Vagina (tissue), 2 donors: Measurements from ENCODE around the gene IL33. TPM values are rescaled to one million over a fixed set of nuclear protein-coding genes. Genes with fewer than 3 reads are reported as not detected.
A peak's percentile ranks its signal among the peaks of the same experiment; 100 is the strongest.

ENCODE experiments used
- DNase-seq, 2 donors: peaks; one replicate each; pipeline ENCODE4 v3.0.0-alpha.2; 2017; ENCODE audit errors: extremely low spot score in 2 of 2
- H3K27ac ChIP-seq: fragments of 200-600 bp; sonication (generic); one replicate; pipeline ENCODE4 v1.5.1; 2019
- H3K27me3 ChIP-seq: fragments of 200-600 bp; sonication (generic); one replicate; pipeline ENCODE4 v1.5.1; 2019
- H3K36me3 ChIP-seq, 2 donors: fragments of 200-600 bp; sonication (generic); one replicate each; pipeline ENCODE4 v1.5.1; 2017 to 2019
- H3K4me1 ChIP-seq: fragments of 200-600 bp; sonication (generic); one replicate; pipeline ENCODE4 v1.5.1; 2019
- H3K4me3 ChIP-seq, 2 donors: fragments of 200-600 bp; sonication (generic); 1 replicate in 1 of 2; 2 replicates in 1 of 2; pipeline ENCODE4 v1.5.1; 2016 to 2019
- H3K9me3 ChIP-seq: fragments of 200-600 bp; sonication (generic); one replicate; pipeline ENCODE4 v1.5.1; 2019
- POLR2A ChIP-seq, 2 donors: fragments of 450-650 bp; IDR thresholded peaks; one replicate each; pipeline ENCODE4 v1.6.1; 2017; ENCODE audit warnings: antibody characterized with exemption in 2 of 2, mild to moderate bottlenecking in 2 of 2, moderate library complexity in 2 of 2
- POLR2AphosphoS5 ChIP-seq, 2 donors: sonication (generic); formaldehyde crosslinking; IDR thresholded peaks; one replicate each; pipeline ENCODE4 v1.9.0; 2017; ENCODE audit warnings: antibody characterized with exemption in 2 of 2, mild to moderate bottlenecking in 2 of 2, low read depth in 1 of 2; ENCODE audit not compliant: insufficient read depth in 1 of 2
- intact Hi-C: fragments of 100-400 bp; cut with DNase I; formaldehyde crosslinking; loops from one replicate; pipeline ENCODE4 v1.15.1; 2023
- total RNA-seq: library from RNA; depleted of rRNA; stranded (reverse); fragments of >200 nt; gene quantifications from one replicate; pipeline ENCODE4 v1.2.3, GENCODE V29; 2016
- TF ChIP-seq, protein P1 (sequence below), 3 experiments: fragments of 450-650 bp in 2 of 3; fragments of 200-600 bp in 1 of 3; sonication (generic) in 1 of 3; IDR thresholded peaks; one replicate each; pipeline ENCODE4 v1.5.1; 2017 to 2019; ENCODE audit warnings: antibody characterized with exemption in 3 of 3, mild to moderate bottlenecking in 2 of 3, moderate library complexity in 2 of 3

IL33 gene
- total RNA-seq, 1 donor from 2014 or later, result 35.4 TPM

GRCh38 chr9:6188906-6189305 is 26.7 kb upstream of the IL33 start:
- TF ChIP-seq POLR2AphosphoS5 (IDR thresholded peaks at IDR 0.05; ENCODE audit: insufficient read depth in 1 of 2, low read depth in 1 of 2) (no peak), POLR2A (IDR thresholded peaks at IDR 0.05) (no peak)
- TF ChIP-seq, protein P1, sequence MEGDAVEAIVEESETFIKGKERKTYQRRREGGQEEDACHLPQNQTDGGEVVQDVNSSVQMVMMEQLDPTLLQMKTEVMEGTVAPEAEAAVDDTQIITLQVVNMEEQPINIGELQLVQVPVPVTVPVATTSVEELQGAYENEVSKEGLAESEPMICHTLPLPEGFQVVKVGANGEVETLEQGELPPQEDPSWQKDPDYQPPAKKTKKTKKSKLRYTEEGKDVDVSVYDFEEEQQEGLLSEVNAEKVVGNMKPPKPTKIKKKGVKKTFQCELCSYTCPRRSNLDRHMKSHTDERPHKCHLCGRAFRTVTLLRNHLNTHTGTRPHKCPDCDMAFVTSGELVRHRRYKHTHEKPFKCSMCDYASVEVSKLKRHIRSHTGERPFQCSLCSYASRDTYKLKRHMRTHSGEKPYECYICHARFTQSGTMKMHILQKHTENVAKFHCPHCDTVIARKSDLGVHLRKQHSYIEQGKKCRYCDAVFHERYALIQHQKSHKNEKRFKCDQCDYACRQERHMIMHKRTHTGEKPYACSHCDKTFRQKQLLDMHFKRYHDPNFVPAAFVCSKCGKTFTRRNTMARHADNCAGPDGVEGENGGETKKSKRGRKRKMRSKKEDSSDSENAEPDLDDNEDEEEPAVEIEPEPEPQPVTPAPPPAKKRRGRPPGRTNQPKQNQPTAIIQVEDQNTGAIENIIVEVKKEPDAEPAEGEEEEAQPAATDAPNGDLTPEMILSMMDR (IDR thresholded peaks at IDR 0.05), result no peak
- DNase-seq, result no peak
- Histone ChIP-seq H3K27me3 (no peaks in the 10 kb centered on the region), H3K4me1 (peaks cover 11% of the 10 kb centered on the region), H3K4me3 (no peak overlapping the region), H3K36me3 (no peaks in the 10 kb centered on the region), H3K9me3 (no peaks in the 10 kb centered on the region), H3K27ac (no peak overlapping the region)
- intact Hi-C loops, result no loop called here

- Histone ChIP-seq H3K36me3 (no peaks in the 10 kb centered on the region), H3K27ac (no peak overlapping the region), H3K4me1 (no peaks in the 10 kb centered on the region), H3K9me3 (no peaks in the 10 kb centered on the region), H3K4me3 (no peak overlapping the region), H3K27me3 (no peaks in the 10 kb centered on the region)
- intact Hi-C loops, result loop anchor here (5.0 kb wide), 1 partner anchor 112 kb away; no protein-coding TSS in a partner anchor
- TF ChIP-seq POLR2AphosphoS5 (IDR thresholded peaks at IDR 0.05; ENCODE audit: insufficient read depth in 1 of 2, low read depth in 1 of 2) (no peak), POLR2A (IDR thresholded peaks at IDR 0.05) (no peak)
- TF ChIP-seq, protein P1 (IDR thresholded peaks at IDR 0.05), result no peak
- no peak for DNase-seq
Measured at GRCh38 chr9:6194934-6195333, 20.7 kb upstream of the IL33 start.

DNA sequence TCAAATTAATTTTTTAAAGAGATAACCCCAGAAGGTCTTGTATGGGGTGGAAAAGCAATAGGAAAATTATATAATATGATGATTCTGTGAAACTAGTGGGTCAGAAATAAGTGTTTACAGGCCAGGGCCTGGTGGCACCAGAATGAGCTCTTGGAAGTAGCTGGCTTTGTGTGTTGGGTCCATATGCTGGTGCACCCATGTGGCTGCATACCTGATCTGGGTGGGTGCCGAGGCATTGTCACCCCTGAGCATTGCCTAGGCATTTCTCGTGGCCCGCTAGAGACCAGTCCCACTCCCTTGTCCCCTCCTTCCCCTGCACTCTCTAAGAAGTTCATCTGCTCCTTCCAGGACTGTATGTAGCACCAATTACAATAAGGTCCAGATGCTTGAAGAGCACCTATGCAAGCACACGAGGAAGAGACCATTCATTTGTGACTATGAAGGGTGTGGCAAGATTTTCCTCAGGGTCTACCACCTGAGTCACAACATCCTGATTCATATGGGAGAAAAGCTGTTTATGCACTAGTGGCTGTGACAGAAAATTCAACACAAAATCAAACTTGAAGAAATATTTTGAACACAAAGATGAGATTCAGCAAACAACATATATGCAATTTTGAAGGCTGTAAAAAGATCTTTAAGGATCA is 19.8 kb upstream of the IL33 start:
- H3K4me1 ChIP-seq, result no peaks in the 10 kb centered on the region
- no peaks in the 10 kb centered on the region for H3K9me3 ChIP-seq
- TF ChIP-seq POLR2A (IDR thresholded peaks at IDR 0.05) (no peak), POLR2AphosphoS5 (IDR thresholded peaks at IDR 0.05; ENCODE audit: insufficient read depth in 1 of 2, low read depth in 1 of 2) (no peak)
- H3K4me3 ChIP-seq, result no peak overlapping the region
- H3K36me3 ChIP-seq, result no peaks in the 10 kb centered on the region
- DNase-seq, result no peak
- no peak overlapping the region for H3K27ac ChIP-seq
- intact Hi-C loops, result loop anchor here (5.0 kb wide), 1 partner anchor 111 kb away; no protein-coding TSS in a partner anchor
- H3K27me3 ChIP-seq, result no peaks in the 10 kb centered on the region

GRCh38 chr9:6197330-6197729 is 18.3 kb upstream of the IL33 start:
- Histone ChIP-seq H3K4me1 (no peaks in the 10 kb centered on the region), H3K27me3 (no peaks in the 10 kb centered on the region), H3K4me3 (no peak overlapping the region), H3K9me3 (no peaks in the 10 kb centered on the region), H3K27ac (peak overlapping the region; percentile 39), H3K36me3 (no peaks in the 10 kb centered on the region)
- intact Hi-C loops, result loop anchor here (5.0 kb wide), 1 partner anchor 110 kb away; no protein-coding TSS in a partner anchor
- DNase-seq, result no peak
- no peak for TF ChIP-seq POLR2A (IDR thresholded peaks at IDR 0.05)
- TF ChIP-seq POLR2AphosphoS5 (IDR thresholded peaks at IDR 0.05; ENCODE audit: insufficient read depth in 1 of 2, low read depth in 1 of 2), result no peak
- TF ChIP-seq, protein P1 (IDR thresholded peaks at IDR 0.05), result peak in 1 of 3 experiments; percentile 40

DNA sequence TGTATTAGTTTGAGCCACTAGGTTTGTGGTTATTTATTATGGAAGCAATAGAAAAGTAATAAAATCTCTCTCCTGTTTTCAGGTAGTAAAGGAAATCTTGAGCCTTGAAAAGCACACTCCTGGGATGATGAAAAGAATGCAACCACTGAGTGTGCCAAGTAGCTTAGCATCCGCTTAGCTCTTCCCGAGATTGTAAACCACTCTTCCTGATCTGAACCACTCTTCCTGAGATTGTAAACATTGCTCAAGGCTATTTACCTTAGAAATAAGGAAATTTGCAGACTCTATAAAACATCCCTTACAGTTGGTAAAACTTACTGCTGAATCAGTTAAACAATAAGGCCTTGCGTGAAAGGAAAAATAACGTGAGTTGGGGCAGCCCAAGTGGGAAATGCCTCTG is 17.4 kb upstream of the IL33 start:
- intact Hi-C loops, result loop anchor here (5.0 kb wide), 1 partner anchor 109 kb away; no protein-coding TSS in a partner anchor

More for the DNA sequence above, 17.4 kb upstream of the IL33 start:
- Histone ChIP-seq H3K36me3 (no peaks in the 10 kb centered on the region), H3K4me3 (no peak overlapping the region), H3K4me1 (no peaks in the 10 kb centered on the region), H3K27ac (peak overlapping the region; percentile 39), H3K27me3 (no peaks in the 10 kb centered on the region), H3K9me3 (no peaks in the 10 kb centered on the region)
- TF ChIP-seq, protein P1 (IDR thresholded peaks at IDR 0.05), result no peak
- TF ChIP-seq POLR2AphosphoS5 (IDR thresholded peaks at IDR 0.05; ENCODE audit: insufficient read depth in 1 of 2, low read depth in 1 of 2), result peak in 1 of 2 donors; percentile 9
- DNase-seq, result no peak
